C4-2B (cell line): Measurements from ENCODE around the gene VAMP2.

Experiments
- CTCF ChIP-seq: fragments of 450-650 bp; conservative IDR thresholded peaks from 2 replicates; pipeline ENCODE4 v1.5.1; 2017; ENCODE audit warnings: mild to moderate bottlenecking
- ZFX ChIP-seq: fragments of 450-650 bp; IDR thresholded peaks from 2 replicates; pipeline ENCODE4 v1.6.1; 2017

- TF ChIP-seq CTCF (no peak; the same call in 1 of the 2 replicates), ZFX (peak; percentile 40; the same call in 1 of the 2 replicates)
Observed at GRCh38 chr17:8121681-8122421, 40.9 kb downstream of the VAMP2 start.
